Measurements from ENCODE around the gene TMIGD1.

TMIGD1 gene

DNA sequence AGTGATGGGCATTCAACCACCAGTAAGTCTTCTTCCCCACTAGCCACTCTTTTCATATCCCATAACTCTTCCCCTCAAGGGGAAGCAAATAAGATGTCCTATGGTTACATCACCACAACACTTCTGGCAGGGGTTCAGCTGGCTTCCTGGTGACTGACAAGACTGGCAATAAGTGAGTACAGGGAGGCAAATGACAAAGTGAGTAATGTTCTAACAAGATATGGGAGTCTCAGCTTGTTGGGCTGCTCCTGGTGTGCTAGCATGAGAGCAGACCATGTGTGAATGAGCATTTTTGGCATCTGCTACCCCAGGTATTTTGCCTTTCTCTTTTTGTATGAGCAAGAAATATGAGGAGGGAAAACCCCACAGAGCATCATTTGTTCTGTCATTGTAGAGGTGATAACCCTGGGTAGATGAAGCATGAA is 9.9 kb downstream of the TMIGD1 start:
- peak; percentile 52 for DNase-seq

DNA sequence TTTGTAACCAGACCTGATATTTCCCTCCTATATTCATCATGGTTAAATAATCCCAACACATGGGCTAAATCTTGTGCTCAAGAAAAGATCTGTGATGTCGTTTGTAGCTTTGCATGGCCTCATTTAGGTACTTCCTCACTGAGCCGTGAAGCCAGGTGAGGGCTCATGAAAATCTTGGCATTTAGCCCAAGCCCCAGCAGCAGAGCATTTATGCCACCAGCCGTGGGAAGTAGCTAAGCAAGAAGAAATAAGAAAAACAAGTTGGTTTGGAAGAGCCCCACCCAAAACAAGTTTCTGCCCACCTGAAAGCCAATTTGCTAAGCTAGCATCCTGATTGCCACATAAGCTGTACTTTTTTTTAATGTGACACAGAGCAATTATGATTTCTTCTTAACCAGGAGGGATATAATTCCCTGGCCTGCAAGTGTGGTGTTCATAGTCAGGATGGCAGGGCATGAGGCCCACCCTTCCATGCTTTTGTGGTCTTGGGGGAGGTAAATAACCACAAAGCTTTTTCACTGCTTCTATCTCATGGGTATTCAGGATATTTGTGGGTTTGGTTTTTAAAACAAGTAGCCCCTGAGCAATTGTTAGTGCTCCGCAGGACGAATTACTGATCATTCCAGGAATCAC is 10.5 kb downstream of the TMIGD1 start:
- peak; percentile 36 for DNase-seq

GRCh38 chr17:30321314-30321713 is 12.5 kb downstream of the TMIGD1 start:
- no peak for DNase-seq

DNA sequence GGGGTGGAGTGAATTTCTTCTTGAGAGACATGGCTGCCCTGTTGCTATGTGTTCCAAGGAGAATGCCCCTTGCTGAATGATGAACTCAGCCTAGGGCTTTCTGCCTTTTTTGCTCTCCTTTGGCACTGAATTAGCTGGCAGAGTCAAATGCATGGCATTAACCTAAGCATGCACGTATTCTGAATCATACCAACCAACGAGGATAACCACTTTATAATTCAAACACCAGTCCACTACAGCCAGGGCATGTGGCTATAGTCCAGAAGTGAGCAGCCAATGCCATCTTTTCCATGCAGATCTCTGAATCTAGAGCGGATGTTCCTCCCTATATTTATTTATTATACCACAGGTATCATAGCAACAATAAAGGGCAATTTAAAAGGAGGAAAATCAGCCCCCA is 15.7 kb downstream of the TMIGD1 start:
- no peak for DNase-seq

DNA sequence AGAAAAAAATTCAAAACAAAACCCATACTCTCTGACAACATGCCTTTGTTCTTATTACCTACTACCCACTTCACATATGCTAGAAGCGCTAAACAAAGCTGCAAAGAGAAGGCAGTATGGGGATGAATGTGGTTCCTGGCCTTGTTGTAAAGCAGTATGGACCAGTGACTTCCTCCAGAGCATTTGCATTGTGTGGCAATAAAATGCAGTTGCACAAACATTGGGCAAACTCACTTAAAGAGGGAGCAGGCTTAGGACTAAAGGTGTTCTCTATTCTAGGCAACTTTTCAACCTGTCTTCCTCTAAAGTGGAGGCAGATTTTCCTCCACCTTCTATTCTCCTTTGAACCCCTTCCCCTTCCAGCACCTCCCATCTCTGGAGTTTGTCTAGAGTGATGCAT is 17.1 kb downstream of the TMIGD1 start:
- DNase-seq, result no peak

- DNase-seq, result no peak
Measured at GRCh38 chr17:30315106-30315505, 18.8 kb downstream of the TMIGD1 start.

GRCh38 chr17:30314474-30314873 is 19.4 kb downstream of the TMIGD1 start:
- no peak for DNase-seq

DNA sequence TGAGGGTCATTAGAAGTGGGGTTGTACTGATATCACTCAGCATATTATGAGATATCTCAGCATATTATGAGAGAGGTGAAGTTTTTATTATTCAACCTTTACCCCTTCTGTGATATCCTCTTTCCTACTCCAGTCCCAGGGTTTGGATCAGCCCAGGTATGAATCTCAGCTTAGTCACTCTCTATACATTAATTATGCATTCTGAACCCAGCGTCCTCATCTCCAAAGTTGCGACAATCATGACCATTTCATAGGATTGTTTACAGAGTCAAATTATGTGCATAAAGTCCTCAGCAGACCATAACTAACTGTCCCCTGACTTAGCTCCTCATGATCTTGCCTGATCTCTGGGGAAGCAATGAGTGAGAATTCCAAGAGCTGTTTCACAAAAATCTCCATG is 21.6 kb downstream of the TMIGD1 start:
- no peak for DNase-seq

GRCh38 chr17:30310562-30310961 is 23.3 kb downstream of the TMIGD1 start:
- no peak for DNase-seq

DNA sequence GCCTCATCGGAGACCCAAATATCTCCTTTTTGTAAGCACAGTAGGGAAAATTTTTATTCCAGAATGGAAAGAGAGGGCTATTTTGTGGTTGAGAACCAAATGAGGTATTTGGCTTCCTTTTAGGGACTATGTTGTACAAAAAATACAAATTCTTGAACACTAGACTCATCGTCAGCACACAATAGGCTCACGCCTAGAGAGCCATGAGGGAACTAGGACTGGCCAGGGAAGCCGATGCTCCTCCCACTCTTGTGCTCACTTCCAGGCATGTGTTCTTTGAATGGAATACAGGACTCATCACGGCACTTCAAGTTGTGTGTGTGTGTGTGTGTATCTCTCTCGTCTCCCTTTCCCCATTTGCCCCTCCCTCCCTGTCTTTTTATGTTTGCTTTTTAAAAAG is 24.3 kb downstream of the TMIGD1 start:
- DNase-seq, result no peak

GRCh38 chr17:30308406-30308805 is 25.5 kb downstream of the TMIGD1 start:
- DNase-seq, result no peak

GRCh38 chr17:30304778-30305177 is 29.1 kb downstream of the TMIGD1 start:
- DNase-seq, result no peak

- no peak for DNase-seq
Measured at GRCh38 chr17:30302241-30302640, 31.6 kb downstream of the TMIGD1 start.

GRCh38 chr17:30300818-30301217 is 33.0 kb downstream of the TMIGD1 start:
- no peak for DNase-seq

DNA sequence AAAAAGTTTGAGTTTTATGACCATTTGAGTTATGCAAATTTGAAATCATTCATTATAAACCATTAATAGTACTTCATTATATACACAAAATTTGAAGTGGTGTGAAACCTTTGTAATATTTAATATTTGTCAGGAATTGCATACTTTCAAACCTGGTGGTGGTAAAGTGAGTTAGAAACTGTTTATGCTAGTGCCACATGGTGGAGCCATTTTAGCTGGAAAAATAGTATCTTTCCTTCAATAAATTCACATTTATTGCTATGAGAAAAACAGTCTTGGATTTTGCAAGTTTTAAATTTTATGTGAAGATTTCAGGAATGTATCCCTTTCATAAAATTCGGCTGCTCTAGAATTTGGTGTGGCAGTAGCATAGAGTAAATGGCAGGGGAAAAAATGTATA is 34.9 kb downstream of the TMIGD1 start:
- no peak for DNase-seq

DNA sequence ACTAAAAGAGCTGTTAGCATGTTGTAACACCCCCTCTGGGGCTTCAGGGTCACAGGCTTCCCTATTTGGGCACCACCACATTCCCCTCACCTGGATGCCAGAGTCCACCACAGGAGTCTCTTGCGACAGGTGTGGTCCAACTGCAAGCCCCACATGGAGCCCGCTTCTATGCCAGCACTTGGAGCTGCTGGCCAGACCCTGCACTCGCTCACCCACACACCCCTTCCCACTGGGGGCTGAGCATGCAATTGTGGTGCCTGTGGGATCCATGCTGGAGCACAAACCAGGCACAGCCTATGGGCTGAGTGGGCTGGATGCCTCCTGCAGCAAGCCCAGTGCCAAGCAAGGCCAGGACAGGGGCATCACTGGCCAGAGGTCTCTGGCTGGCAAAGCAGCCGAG is 36.1 kb downstream of the TMIGD1 start:
- no peak for DNase-seq

- DNase-seq, result no peak
Measured at GRCh38 chr17:30296499-30297080, 37.3 kb downstream of the TMIGD1 start.

DNA sequence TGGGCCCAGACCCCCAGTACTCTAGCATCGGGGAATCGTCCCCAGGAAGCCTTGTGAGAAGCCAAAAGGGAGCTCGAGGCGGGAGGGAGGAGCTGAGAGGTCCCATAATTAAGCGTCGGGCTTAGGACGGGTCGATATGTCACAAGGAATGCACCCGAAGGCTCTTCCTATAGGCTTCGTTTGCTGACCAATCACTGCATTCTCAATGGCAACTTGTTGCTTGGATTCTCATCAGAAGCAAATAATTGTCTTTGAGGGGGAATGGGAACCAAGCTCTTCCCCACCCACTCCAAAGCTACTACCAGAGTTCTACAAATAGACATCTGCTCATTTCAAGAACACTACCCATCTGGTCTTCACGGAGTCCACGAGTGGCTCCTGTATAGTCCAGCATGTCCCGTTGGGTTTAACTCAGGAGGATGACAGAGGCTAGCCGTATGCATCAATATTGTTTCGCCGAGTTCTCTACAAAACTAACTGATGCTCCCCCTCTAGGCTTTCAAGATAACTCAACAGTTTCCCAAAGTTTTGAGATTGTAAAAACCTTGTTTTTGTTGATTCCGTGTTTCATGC is 41.5 kb downstream of the TMIGD1 start:
- DNase-seq, result no peak

- DNase-seq, result peak; percentile 87
Measured at GRCh38 chr17:30291543-30292285, 42.1 kb downstream of the TMIGD1 start, which contains the start of gene BLMH. BLMH (minus strand) TSS chr17:30291944; CDS start chr17:30291819, 125 bp downstream.

DNA sequence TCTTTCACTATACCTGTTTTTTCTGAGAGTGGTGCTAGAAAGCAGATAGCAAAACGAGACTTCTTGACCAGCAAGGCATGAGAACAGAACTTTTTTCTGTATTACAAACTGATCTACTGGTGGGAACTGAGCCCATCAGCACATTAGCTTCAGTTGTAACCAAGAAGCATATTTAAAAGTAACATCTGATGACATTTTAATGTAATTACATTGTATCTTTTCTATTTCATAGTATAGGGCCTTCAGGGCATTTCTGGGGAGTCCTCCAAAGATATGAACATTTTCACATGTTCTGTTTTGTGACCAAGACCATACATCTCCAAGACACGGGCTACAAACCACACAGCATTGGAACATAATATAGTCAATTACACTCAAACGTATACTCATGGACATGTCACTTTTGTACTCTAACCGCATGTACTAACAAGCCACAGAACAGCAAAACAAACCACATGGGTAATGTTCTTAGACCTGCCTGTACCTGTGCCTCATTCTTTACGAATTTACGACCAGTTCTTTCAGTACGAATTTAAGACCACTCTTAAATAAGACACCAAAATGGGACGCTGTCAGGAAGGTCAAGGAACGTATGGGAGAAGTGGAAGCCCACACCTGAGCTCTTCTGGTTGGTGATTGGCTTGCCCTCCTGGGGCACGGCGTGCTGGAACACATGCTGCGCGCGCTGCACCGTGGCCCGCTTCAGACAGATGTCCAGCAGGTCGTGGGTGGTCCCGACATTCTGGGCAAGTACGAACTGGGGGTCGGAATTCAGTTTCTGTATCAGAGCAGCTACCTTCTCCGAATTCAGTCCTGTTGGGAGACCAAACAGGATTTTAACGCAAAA is 42.9 kb downstream of the TMIGD1 start:
- DNase-seq, result peak; percentile 45

GRCh38 chr17:30290077-30290476 is 43.8 kb downstream of the TMIGD1 start:
- no peak for DNase-seq

DNA sequence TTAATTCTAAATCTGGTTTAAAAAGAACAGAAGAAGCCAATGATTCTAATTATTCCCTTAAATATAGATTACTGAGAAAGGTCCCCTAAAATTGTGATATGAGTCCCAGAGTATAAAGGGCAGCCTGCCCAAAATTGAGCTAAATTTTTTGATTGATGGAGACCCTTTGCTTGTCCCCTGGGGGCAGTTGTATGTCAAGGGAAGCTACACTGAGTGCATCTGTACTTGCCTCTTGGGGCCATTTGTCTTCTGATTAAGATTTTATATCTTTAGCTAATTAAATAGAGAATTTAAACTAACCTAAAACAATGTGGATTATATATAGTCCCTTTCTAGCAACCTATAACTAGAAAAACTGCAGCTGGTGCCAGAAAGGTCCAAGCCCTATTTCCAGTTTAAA is 54.7 kb downstream of the TMIGD1 start:
- DNase-seq, result no peak

- no peak for DNase-seq
Measured at GRCh38 chr17:30278032-30278431, 55.8 kb downstream of the TMIGD1 start.
